AG04449 (cell line): Measurements from ENCODE around the gene SH2D5.

Experiments used
- CTCF ChIA-PET: fragments of 350-600 bp; formaldehyde crosslinking; extraction: SDS; loops from one replicate; lab custom pipeline; 2021; ENCODE audit warnings: antibody characterized with exemption; lab: Yijun Ruan, JAX
- POLR2A ChIA-PET: fragments of 400-600, 350-600 bp; formaldehyde crosslinking; extraction: SDS; loops from one replicate; lab custom pipeline; 2020; ENCODE audit warnings: antibody characterized with exemption, inconsistent platforms; lab: Yijun Ruan, JAX
- DNase-seq: peaks from one replicate; pipeline ENCODE4 v3.0.0-alpha.2; 2010; ENCODE audit warnings: low read depth, low spot score
- H3K4me3 ChIP-seq: 2 replicates; pipeline ENCODE4 v1.5.1; 2011; ENCODE audit warnings: low read depth, mild to moderate bottlenecking, control low read depth, low read length
- TF ChIP-seq, protein P1 (sequence below): IDR thresholded peaks from one replicate; pipeline ENCODE4 v1.5.1; 2011; ENCODE audit warnings: mild to moderate bottlenecking, moderate library complexity, low read length, control low read depth, inconsistent platforms; ENCODE audit not compliant: insufficient read depth; ENCODE audit errors: missing control alignments

Gene SH2D5

DNA sequence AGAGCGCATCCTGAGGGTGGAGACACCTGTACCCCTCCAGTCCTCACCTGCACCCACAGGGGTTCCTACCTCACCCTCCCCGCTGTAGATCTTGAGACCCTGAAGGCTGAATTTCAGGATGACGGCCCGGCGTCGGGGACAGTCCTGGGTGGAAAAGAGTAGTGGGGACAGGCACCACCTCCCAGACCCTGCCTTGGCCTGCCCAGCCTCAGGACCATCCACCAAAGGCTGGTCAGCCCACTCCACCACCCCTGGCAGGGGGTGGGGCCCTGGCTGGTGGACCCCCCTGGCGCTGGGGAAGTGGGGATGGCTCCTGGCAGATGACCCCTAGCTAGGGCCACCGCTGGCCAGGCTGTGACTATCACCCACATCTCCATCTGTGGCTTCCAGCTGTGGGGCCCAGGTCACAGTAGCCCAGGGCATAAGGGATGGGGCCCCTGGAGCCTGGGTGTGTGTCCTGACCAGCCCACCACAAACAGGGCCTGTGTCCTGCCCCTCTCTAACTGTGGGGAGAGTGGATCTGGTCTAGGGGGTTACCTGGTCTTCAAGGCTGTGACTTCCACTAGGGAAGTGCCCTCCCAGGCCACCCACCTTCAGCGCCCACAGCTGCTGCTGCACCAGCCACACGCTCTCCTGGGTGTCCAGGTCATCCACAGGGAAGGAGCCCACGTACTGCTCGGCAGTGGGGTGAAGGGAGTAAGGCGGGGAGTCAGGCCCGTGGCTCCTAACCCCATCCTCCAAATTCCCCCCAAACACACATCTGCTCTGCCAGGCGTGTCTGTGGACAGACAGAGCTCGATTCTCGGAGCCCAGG lies 5.4 kb downstream of the SH2D5 start:
- ChIA-PET POLR2A (no interaction called here), CTCF (interaction anchor here (0.9 kb wide), 1 partner anchor 29 kb away, joined by 3 read pairs; no protein-coding TSS in a partner anchor)
- no peak overlapping the region for H3K4me3 ChIP-seq
- no peak for DNase-seq
- TF ChIP-seq, protein P1, sequence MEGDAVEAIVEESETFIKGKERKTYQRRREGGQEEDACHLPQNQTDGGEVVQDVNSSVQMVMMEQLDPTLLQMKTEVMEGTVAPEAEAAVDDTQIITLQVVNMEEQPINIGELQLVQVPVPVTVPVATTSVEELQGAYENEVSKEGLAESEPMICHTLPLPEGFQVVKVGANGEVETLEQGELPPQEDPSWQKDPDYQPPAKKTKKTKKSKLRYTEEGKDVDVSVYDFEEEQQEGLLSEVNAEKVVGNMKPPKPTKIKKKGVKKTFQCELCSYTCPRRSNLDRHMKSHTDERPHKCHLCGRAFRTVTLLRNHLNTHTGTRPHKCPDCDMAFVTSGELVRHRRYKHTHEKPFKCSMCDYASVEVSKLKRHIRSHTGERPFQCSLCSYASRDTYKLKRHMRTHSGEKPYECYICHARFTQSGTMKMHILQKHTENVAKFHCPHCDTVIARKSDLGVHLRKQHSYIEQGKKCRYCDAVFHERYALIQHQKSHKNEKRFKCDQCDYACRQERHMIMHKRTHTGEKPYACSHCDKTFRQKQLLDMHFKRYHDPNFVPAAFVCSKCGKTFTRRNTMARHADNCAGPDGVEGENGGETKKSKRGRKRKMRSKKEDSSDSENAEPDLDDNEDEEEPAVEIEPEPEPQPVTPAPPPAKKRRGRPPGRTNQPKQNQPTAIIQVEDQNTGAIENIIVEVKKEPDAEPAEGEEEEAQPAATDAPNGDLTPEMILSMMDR = no peak

DNA sequence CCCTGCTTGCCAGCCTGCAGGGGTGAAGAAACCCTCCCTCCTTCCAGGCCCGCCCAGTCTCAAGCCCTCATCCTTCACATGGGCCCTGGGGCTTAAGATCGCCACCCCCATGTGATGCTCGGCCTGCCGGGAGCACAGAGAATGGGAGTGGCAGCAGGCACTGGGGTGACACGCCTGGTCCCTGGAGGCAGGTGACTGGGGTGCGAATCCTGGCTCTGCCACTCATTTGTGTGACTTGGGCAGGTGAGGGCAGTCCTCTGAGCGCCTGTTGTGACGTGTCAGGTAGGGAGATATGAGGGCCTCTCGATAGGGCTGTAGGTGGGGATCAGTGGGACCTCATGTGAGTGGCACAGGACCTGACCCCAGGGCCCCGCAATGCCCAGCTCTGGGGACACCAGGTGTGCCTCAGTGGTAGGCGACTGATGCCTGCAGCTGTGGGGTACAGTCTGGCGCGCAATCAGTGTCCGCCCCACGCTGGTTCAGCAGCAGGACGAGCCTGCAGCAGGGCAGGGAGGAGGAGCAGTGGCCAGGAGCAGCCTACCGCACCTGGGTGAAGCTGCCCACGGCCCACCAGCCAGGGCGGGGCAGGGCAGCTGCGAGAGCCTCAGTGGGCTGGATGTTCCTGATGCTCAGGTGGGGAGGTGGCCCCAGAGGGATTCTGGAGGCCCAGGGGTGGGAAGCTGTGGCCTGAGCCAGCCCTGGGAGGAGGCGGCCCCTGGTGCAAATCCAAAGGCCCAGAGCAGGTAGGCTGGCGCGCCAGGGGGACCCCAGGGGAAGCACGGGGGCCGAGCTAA lies 6.2 kb downstream of the SH2D5 start:
- ChIA-PET CTCF (no interaction called here), POLR2A (no interaction called here)
- no peak for DNase-seq
- TF ChIP-seq, protein P1 = no peak
- no peak overlapping the region for H3K4me3 ChIP-seq

DNA sequence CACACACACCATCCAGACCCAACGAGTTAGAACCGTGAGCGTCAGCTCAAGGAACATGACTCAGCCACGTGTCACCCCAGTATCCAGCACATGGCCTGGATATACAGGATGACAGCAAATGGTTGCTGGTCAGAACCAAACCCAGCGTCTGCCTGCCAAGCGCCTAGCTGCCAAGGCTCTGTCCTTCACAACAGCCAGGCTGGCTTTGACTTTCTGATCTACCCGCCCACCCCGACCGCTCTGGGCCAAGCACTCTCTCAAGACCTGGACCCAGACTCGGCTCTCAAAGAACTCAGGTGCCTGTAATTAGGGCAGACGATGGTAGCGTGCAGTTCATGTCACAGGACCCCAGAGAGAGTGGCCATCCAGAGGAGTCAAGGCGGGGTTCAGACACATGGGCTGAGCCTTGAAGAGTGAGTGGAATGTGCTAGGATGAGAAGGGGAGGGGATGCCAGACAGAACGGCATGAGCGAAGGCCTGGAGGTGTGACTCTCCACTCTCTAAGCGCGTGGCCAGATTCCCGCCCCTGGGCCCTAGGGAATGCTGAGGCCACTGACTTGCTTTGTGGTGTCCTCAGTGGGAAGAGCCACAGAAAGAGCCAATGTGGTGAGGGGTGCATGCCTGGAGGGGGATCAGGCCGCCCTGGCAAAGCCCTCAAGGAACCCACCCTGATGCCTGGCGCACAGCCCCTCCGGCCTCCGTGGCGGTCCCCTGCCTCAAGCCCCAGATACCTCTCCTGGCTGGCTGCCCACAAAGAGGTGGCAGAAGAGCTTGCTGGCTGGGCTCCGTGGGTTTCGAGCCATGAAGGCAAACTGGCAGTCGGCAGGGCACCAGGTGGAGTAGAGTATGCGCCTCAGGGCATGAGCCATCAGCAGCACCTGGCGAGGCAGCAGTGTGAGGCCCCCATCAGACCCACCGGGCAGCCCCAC lies 7.0 kb downstream of the SH2D5 start:
- ChIA-PET CTCF (no interaction called here), POLR2A (no interaction called here)
- H3K4me3 ChIP-seq = no peak overlapping the region
- DNase-seq = no peak
- TF ChIP-seq, protein P1 = no peak

DNA sequence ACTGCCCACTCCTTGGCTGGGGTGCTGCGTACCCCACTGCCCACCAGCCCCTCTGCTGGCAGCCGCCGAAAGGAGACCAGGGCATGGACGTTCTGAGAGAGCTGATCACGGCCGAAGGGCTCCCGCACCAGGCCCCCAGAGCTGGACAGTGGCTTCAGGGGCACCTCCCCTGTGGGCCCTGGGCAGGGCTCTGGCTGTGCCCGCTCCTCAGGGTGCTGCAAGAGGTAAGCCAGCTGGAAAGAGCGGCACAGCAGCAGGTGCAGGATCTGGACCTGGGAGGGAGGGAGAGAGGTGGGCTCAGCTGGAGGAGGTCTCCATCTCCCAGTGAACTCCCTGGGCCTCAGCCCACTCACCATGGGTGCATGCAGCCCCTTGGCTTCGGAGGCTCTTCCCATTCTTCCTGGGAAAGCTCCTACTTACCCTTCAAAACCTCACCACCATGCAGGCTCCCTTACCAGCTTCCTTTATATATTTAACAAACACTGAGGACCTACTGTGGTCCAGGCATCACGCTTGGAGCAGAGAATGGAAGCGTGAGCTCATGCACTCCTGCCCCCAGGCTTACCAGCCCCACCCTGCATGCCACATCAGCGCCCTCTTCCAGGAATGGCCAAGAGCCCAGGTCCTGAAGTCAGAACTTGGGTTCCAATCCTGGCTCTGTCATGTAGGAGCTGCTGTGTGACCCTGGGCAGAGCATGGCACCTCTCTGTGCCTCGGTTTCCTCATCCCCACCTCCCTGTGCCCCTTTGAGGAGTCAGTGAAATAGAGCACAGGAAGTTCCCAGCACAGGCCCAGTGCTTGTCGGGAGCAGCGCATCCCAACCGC lies 7.9 kb downstream of the SH2D5 start:
- CTCF ChIA-PET = no interaction called here
- TF ChIP-seq, protein P1 = no peak
- H3K4me3 ChIP-seq = no peak overlapping the region
- POLR2A ChIA-PET = no interaction called here
- no peak for DNase-seq

DNA sequence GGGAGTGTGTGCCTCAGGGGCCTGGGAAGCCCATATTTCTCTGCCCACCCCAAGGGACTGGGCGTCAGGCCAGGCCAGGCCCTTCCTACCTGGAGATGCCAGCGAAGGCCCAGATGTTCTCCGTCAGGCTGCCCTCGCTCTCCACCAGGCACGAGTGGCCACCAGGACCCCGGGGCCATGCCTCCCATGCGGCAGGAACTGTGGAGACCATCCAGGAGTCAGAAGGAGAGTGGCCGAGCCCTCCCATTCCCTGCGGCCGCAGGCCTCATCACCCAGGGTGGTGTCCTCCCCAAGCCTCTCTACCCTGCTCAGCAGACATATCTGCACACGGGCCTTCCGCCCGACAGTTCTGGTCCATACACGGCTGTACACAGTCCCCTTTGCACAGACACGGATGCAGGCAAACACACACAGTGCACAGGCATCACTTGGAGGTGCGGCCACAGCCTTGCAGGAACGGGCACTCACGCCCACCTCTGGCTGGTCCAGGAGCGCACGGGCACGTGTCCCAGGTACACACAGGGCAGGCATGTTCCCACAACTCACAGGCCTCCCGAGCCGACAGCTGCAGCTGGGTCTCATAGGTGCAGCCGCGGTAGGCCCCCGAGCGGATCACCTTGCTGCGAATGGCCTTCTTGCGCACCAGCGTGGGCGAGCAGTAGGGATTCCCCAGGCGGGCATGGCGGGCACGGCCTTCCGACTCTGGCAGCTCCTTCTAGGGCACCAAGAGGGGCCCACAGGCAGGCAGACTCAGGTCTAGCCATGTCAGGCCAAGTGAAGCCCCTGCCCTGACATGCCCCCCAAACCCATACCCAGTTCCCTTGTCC lies 8.8 kb downstream of the SH2D5 start:
- TF ChIP-seq, protein P1 = no peak
- ChIA-PET CTCF (no interaction called here), POLR2A (no interaction called here)
- no peak for DNase-seq
- H3K4me3 ChIP-seq = no peak overlapping the region
